NCI-H2196 treated with DMSO at 0.1 percent for 48 hours (cell line): Measurements from ENCODE around the gene OAS2.

Experiments used
- DNase-seq: peaks from one replicate; lab custom pipeline; 2025; ENCODE audit not compliant: unreplicated experiment; lab: John Stamatoyannopoulos, UW

The OAS2 gene

DNA sequence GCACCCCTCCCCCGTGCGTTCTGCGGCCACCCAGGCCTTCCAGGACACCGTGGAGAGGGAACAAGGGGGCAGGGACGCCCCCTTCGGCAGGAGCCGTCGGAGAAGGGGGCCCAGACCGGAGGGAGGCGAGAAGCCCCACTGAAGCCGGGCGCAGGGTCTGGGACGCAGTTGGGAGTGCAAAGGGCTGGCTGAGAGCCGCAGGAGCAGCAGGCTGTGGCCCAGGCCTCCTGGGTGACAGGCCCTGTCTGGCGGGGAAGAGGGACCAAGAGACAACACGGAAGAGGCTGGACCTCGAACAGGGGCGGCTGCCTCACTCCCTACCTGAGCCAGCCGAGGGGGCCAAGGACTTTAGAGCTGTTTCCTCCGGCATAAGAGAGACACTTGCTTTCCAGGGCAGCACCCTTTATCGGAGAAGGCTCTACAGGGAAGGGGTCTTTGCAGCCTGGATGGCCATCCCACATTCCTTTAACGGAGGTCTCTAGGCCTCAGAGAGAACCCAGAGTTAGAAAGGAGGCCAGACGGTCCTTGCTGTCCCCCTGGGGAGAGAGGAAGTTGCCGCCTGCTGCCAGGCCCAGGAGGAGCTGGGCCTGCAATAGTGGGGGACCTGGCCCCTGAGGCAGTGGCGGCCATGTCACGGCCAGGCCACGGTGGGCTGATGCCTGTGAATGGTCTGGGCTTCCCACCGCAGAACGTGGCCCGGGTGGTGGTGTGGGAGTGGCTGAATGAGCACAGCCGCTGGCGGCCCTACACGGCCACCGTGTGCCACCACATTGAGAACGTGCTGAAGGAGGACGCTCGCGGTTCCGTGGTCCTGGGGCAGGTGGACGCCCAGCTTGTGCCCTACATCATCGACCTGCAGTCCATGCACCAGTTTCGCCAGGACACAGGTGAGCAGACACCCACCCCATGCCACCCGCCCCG, 79.5 kb downstream of the OAS2 start:
- DNase-seq: no peak

DNA sequence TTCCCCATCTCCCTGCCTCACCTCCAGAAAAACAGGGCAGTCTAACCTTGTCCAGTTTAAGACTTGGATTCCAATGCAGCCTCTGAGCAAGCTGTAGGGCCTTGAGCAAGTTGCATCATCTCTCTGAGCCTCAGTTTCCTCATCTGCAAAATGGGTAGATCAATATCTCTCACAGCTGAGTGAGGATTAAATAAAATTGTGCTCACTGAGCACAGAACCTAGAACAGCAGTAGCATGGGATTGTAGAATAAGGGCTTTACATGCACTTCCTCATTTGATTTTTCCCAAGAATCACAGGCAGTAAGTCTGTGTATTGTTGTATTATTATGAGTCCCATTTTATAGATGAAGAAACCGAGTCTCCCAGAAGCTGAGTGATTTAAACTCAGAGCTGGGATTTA, 80.2 kb downstream of the OAS2 start:
- DNase-seq: no peak

DNA sequence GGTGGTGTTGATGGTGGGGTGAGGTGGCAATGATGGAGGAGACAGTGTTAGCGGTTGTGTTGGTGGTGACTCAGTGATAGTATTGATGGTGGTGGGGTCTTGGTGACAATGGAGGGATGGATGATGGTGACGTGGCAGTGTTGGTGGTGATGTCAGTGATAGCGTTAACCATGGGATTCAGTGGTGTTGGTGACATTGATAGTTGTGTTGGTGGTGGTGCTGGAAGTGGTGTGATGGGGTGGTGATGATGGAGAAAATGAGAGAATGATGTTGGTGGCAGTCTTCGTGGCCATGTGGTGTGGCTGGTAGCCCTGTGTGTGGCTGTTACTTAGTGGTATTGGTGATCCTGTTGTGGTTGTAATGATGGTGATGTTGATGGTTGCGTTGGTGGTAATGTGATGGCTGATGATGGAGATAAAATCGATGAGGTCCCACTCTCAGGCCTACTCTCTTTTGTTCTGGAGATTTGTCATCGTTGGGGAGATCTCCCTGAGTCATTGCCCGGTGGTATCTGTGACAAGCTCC, 80.8 kb downstream of the OAS2 start:
- no peak for DNase-seq

DNA sequence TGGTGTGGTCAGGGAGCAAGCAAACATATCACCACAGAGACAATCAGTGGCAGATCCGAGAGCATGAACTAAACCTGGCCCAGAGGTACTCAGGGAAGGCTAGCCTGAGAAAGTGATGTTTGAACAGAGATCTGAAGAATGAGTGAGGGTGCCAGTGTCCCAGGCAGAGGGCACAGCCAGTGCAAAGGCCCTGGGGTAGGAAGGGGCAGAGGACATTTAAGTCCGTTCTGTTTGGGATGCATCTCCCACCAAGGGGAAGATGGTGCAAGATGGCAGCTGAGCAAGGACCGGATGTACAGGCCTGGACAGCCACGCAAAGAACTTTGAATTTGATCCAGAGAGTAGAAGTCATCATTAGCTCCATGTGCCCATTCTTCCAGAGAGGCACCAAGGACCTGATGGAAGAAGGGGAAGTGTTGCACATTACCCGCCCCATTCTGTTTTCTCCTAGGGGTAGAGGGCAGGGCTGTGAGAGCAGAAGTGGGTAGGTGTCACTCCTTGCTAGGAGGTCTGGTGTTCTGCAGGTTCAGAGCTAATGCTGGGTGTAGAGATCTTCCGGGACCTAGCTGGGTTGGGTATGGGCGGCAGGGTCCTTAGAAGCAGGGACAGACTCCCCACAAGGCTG, 82.1 kb downstream of the OAS2 start:
- no peak for DNase-seq

DNA sequence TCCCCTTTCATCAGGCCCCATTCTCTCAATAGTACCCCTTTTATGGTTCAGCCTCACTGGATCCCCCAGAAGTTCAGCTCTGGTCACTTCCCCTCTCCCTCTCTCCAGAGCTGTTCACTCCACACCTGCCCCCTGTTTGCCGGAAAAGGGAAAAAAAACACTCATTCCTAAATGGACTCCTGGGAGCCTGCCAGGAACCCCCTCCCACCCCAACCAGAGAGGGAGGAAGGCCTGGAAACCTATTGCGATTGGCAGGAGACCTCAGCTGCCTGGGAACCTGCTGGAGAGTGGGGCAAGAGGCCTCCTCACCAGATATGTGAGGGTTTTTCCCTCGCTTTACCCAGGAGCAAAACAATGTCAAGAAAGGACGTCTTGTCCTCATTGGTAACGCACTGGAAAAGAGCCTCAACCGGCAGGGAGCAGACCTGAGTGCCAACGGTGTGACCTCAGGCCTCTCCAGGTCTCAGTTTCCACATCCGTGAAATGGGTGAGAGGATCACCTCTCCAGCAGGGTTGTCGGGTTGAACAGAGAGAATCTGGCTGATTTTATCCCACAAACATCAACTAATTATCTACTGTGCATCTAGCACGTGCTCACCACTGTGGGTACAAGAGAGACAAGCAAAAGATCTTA, 82.9 kb downstream of the OAS2 start:
- no peak for DNase-seq
